Thymus (tissue), 11 donors: ENCODE results near the gene ANKUB1. TPM values are rescaled to one million over a fixed set of nuclear protein-coding genes. Genes with fewer than 3 reads are reported as not detected.
"Not testable (repeated sequence)": the region's sequence is repeated elsewhere in the genome, so short reads cannot be mapped to it uniquely, and the experiment has no call there.

Experiments
- DNase-seq, 9 donors: peaks; one replicate each; pipeline ENCODE4 v3.0.0-alpha.2; 2013; ENCODE audit warnings: low spot score in 9 of 9, low read depth in 6 of 9, missing footprints in 1 of 9
- H3K27ac ChIP-seq, 2 donors: one replicate each; pipeline ENCODE4 v1.5.1; 2013; ENCODE audit warnings: control low read depth in 1 of 2, low read depth in 1 of 2, low read length in 1 of 2, mild to moderate bottlenecking in 1 of 2, moderate library complexity in 1 of 2
- H3K27me3 ChIP-seq, 2 donors: one replicate each; pipeline ENCODE4 v1.5.1; 2013; ENCODE audit warnings: low read length in 1 of 2; ENCODE audit not compliant: control insufficient read depth in 2 of 2, insufficient read depth in 1 of 2
- H3K36me3 ChIP-seq, 2 donors: one replicate each; pipeline ENCODE4 v1.5.1; 2013; ENCODE audit warnings: low read length in 1 of 2, mild to moderate bottlenecking in 1 of 2, moderate library complexity in 1 of 2; ENCODE audit not compliant: control insufficient read depth in 2 of 2, insufficient read depth in 2 of 2
- H3K4me1 ChIP-seq, 2 donors: one replicate each; pipeline ENCODE4 v1.5.1; 2013; ENCODE audit warnings: low read length in 2 of 2; ENCODE audit not compliant: control insufficient read depth in 2 of 2, insufficient read depth in 2 of 2
- H3K4me3 ChIP-seq, 2 donors: one replicate each; pipeline ENCODE4 v1.5.1; 2013; ENCODE audit warnings: low read length in 2 of 2, control low read depth in 1 of 2, mild to moderate bottlenecking in 1 of 2
- H3K9me3 ChIP-seq, 2 donors: one replicate each; pipeline ENCODE4 v1.5.1; 2013; ENCODE audit warnings: low read length in 1 of 2, mild to moderate bottlenecking in 1 of 2; ENCODE audit not compliant: control insufficient read depth in 2 of 2, insufficient read depth in 1 of 2
- WGBS: extraction: QIAGEN DNeasy Blood & Tissue Kit; methylation state at CpG from one replicate; pipeline ENCODE4 v1.1.7; 2013; 5-methylcytosine and 5-hydroxymethylcytosine counted together
- polyA plus RNA-seq: library from polyadenylated mRNA; stranded (reverse); fragments of 200-250 nt; gene quantifications from one replicate; pipeline ENCODE4 v1.2.3, GENCODE V29; 2013
- total RNA-seq: library from RNA; stranded (reverse); fragments of 120-200 nt; gene quantifications from one replicate; pipeline ENCODE4 v1.2.4, GENCODE V29; 2013
- donor health status: healthy.

Gene ANKUB1
- total and polyA plus RNA-seq, 2 donors: not detected

DNA sequence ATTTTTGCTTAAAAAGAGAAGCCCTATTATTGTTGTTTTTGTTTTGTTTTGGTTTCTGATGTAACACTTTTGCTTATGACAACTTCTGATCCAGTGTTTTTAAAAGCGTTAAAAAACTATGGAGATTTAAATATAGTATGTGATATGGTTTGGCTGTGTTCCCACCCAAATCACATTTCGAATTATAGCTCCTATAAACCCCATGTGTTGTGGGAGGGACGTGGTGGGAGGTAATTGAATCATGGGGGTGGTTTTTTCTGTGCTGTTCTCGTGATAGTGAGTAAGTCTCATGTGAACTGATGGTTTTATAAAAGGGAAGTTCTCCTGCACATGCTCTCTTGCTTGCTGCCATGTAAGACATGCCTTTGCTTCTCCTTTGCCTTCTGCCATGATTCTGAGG lies 37.3 kb upstream of the ANKUB1 start:
- not testable (repeated sequence) for DNase-seq, H3K36me3 ChIP-seq, H3K4me3 ChIP-seq, H3K4me1 ChIP-seq, H3K27ac ChIP-seq, H3K27me3 ChIP-seq
- 96% methylated on average over 4 of the region's 4 CpGs for WGBS
- peaks cover 0 to 18% of the 10 kb centered on the region in 2 donors for H3K9me3 ChIP-seq

GRCh38 chr3:149828390-149828789 lies 36.0 kb upstream of the ANKUB1 start:
- no peak for DNase-seq
- Histone ChIP-seq H3K36me3 (no peaks in the 10 kb centered on the region), H3K4me1 (no peaks in the 10 kb centered on the region), H3K9me3 (peaks cover 0 to 14% of the 10 kb centered on the region in 2 donors), H3K4me3 (no peak overlapping the region), H3K27ac (no peak overlapping the region), H3K27me3 (no peaks in the 10 kb centered on the region)
- WGBS: 97% methylated on average over 1 of the region's 1 CpG

GRCh38 chr3:149826636-149827035 lies 34.3 kb upstream of the ANKUB1 start:
- H3K27ac ChIP-seq: no peak overlapping the region
- H3K36me3 ChIP-seq: no peaks in the 10 kb centered on the region
- H3K4me1 ChIP-seq: no peaks in the 10 kb centered on the region
- peaks cover 0 to 14% of the 10 kb centered on the region in 2 donors for H3K9me3 ChIP-seq
- no peaks in the 10 kb centered on the region for H3K27me3 ChIP-seq
- no peak for DNase-seq
- WGBS: 76% methylated on average over 3 of the region's 3 CpGs
- no peak overlapping the region for H3K4me3 ChIP-seq

GRCh38 chr3:149820183-149820582 lies 27.8 kb upstream of the ANKUB1 start:
- no peaks in the 10 kb centered on the region for H3K36me3 ChIP-seq
- WGBS: 96% methylated on average over 4 of the region's 4 CpGs
- H3K27me3 ChIP-seq: no peaks in the 10 kb centered on the region
- H3K4me1 ChIP-seq: peaks cover 0 to 3% of the 10 kb centered on the region in 2 donors
- DNase-seq: no peak
- H3K4me3 ChIP-seq: no peak overlapping the region
- no peak overlapping the region for H3K27ac ChIP-seq
- no peaks in the 10 kb centered on the region for H3K9me3 ChIP-seq

- Histone ChIP-seq H3K4me1 (peaks cover 0 to 3% of the 10 kb centered on the region in 2 donors), H3K27ac (no peak overlapping the region), H3K9me3 (no peaks in the 10 kb centered on the region), H3K27me3 (no peaks in the 10 kb centered on the region), H3K36me3 (no peaks in the 10 kb centered on the region), H3K4me3 (no peak overlapping the region)
- WGBS: 96% methylated on average over 1 of the region's 1 CpG
- DNase-seq: no peak
Measured at GRCh38 chr3:149819432-149819831, 27.1 kb upstream of the ANKUB1 start.

GRCh38 chr3:149816986-149817385 lies 24.6 kb upstream of the ANKUB1 start:
- no peak for DNase-seq
- peaks cover 0 to 3% of the 10 kb centered on the region in 2 donors for H3K9me3 ChIP-seq
- H3K4me1 ChIP-seq: peaks cover 6 to 7% of the 10 kb centered on the region in 2 donors
- no peaks in the 10 kb centered on the region for H3K27me3 ChIP-seq
- H3K4me3 ChIP-seq: no peak overlapping the region
- H3K36me3 ChIP-seq: no peaks in the 10 kb centered on the region
- 77% methylated on average over 2 of the region's 2 CpGs for WGBS
- no peak overlapping the region for H3K27ac ChIP-seq

GRCh38 chr3:149816311-149816710 lies 24.0 kb upstream of the ANKUB1 start:
- 93% methylated on average over 3 of the region's 3 CpGs for WGBS
- H3K9me3 ChIP-seq: peaks cover 0 to 3% of the 10 kb centered on the region in 2 donors
- H3K4me1 ChIP-seq: peaks cover 6 to 7% of the 10 kb centered on the region in 2 donors
- no peaks in the 10 kb centered on the region for H3K36me3 ChIP-seq
- no peaks in the 10 kb centered on the region for H3K27me3 ChIP-seq
- H3K27ac ChIP-seq: no peak overlapping the region
- H3K4me3 ChIP-seq: no peak overlapping the region
- no peak for DNase-seq

DNA sequence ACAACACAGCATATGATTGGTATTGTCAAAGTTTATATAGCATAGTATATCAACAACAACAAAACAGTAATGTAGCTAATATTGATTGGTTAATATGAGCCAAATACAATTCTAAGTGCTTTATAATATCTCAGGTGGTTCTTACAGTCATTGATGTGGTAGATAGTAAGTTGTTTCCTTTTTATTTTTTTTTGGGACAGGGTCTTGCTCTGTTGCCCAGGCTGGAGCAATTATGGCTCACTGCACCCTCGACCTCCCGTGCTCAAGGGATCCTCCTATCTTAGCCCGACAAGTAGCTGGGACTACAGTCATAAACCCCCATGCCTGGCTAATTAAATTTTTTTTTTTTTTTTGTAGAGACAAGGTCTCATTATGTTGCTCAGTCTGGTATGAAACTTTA lies 23.4 kb upstream of the ANKUB1 start:
- peaks cover 6 to 7% of the 10 kb centered on the region in 2 donors for H3K4me1 ChIP-seq

GRCh38 chr3:149815321-149815720 lies 23.0 kb upstream of the ANKUB1 start:
- Histone ChIP-seq H3K27me3 (no peaks in the 10 kb centered on the region), H3K9me3 (peaks cover 0 to 3% of the 10 kb centered on the region in 2 donors), H3K4me1 (peaks cover 6 to 7% of the 10 kb centered on the region in 2 donors), H3K27ac (no peak overlapping the region), H3K36me3 (no peaks in the 10 kb centered on the region), H3K4me3 (no peak overlapping the region)
- DNase-seq: no peak
- 75% methylated on average over 1 of the region's 1 CpG for WGBS

More for the DNA sequence above, 23.4 kb upstream of the ANKUB1 start:
- no peaks in the 10 kb centered on the region for H3K27me3 ChIP-seq
- H3K36me3 ChIP-seq: no peaks in the 10 kb centered on the region
- H3K9me3 ChIP-seq: peaks cover 0 to 3% of the 10 kb centered on the region in 2 donors
- DNase-seq: no peak
- WGBS: 96% methylated on average over 3 of the region's 3 CpGs
- no peak overlapping the region for H3K27ac ChIP-seq
- H3K4me3 ChIP-seq: no peak overlapping the region
